DMS53 treated with DMSO at 0.1 percent for 48 hours (cell line): Measurements from ENCODE around the gene BPIFB6.

Source experiments
- DNase-seq: peaks from one replicate; lab custom pipeline; 2025; ENCODE audit not compliant: unreplicated experiment; lab: John Stamatoyannopoulos, UW

BPIFB6 gene

GRCh38 chr20:33059741-33060390 lies 28.4 kb downstream of the BPIFB6 start:
- DNase-seq = no peak

GRCh38 chr20:33061658-33062028 lies 30.2 kb downstream of the BPIFB6 start:
- DNase-seq = no peak

- DNase-seq = no peak
Measured at GRCh38 chr20:33062105-33062824, 30.8 kb downstream of the BPIFB6 start.

- no peak for DNase-seq
Measured at GRCh38 chr20:33062825-33063149, 31.3 kb downstream of the BPIFB6 start.

- no peak for DNase-seq
Measured at GRCh38 chr20:33063271-33063670, 31.8 kb downstream of the BPIFB6 start.

- DNase-seq = no peak
Measured at GRCh38 chr20:33064572-33065287, 33.3 kb downstream of the BPIFB6 start.

GRCh38 chr20:33065785-33066184 lies 34.3 kb downstream of the BPIFB6 start:
- DNase-seq = no peak

GRCh38 chr20:33067806-33068205 lies 36.4 kb downstream of the BPIFB6 start:
- DNase-seq = no peak

- DNase-seq = no peak
Measured at GRCh38 chr20:33068251-33068939, 36.9 kb downstream of the BPIFB6 start.

- no peak for DNase-seq
Measured at GRCh38 chr20:33069673-33070072, 38.2 kb downstream of the BPIFB6 start.

GRCh38 chr20:33070111-33071053 lies 38.9 kb downstream of the BPIFB6 start:
- no peak for DNase-seq

GRCh38 chr20:33071198-33071597 lies 39.8 kb downstream of the BPIFB6 start:
- no peak for DNase-seq

GRCh38 chr20:33072362-33072761 lies 40.9 kb downstream of the BPIFB6 start:
- no peak for DNase-seq

- no peak for DNase-seq
Measured at GRCh38 chr20:33072813-33073212, 41.4 kb downstream of the BPIFB6 start.

GRCh38 chr20:33074675-33075074 lies 43.2 kb downstream of the BPIFB6 start:
- DNase-seq = no peak

GRCh38 chr20:33075281-33075680 lies 43.8 kb downstream of the BPIFB6 start:
- DNase-seq = no peak

- no peak for DNase-seq
Measured at GRCh38 chr20:33076662-33077372, 45.4 kb downstream of the BPIFB6 start.

- no peak for DNase-seq
Measured at GRCh38 chr20:33079259-33079658, 47.8 kb downstream of the BPIFB6 start, which contains the start of gene BPIFB4. Gene BPIFB4, plus strand, starts transcription at chr20:33079643. Its CDS starts 1,884 bp downstream, at chr20:33081527.

GRCh38 chr20:33081411-33082154 lies 50.1 kb downstream of the BPIFB6 start:
- DNase-seq = no peak
